Pericardium fibroblast (primary cell): ENCODE measurements around the gene DHFR. TPM values are rescaled to one million over a fixed set of nuclear protein-coding genes. Genes with fewer than 3 reads are reported as not detected.

Source experiments
- total RNA-seq: library from RNA; depleted of rRNA; stranded (reverse); fragments of >200 nt; gene quantifications from 2 replicates; pipeline ENCODE4 v1.2.3, GENCODE V29; 2015

The DHFR gene
- total RNA-seq: 4.1 and 10.0 TPM in 2 replicates

DNA sequence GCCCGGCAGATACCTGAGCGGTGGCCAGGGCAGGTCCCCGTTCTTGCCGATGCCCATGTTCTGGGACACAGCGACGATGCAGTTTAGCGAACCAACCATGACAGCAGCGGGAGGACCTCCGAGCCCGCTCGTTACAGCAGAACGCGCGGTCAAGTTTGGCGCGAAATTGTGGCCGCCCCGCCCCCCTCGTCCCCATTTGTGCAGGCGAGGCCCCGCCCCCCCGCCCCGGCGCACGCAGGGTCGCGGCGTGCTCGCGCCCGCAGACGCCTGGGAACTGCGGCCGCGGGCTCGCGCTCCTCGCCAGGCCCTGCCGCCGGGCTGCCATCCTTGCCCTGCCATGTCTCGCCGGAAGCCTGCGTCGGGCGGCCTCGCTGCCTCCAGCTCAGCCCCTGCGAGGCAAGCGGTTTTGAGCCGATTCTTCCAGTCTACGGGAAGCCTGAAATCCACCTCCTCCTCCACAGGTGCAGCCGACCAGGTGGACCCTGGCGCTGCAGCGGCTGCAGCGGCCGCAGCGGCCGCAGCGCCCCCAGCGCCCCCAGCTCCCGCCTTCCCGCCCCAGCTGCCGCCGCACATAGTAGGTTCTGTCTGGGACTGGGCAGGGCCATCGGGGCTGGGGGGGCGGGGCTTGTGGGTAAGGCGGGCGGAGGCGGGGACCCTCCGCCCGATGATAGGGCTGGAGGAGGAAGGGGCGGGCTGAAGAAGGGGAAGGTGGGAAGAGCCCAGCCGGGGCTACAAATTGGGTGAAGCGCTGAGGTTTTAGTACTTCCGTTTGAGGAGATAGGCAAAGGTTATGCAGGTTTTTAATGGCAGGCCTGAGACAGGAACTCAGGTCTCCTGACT lies at the start of gene DHFR, which contains the start of gene MSH3:
DHFR (minus strand) TSS at position 593 of the 840 bp plus-strand sequence; CDS start at position 99, 494 bp downstream.
MSH3 (plus strand) TSS at position 262 of the 840 bp plus-strand sequence; CDS start at position 338, 76 bp downstream.

Other genes starting within 250 kb of the DHFR start
- gene ZFYVE16, start 246.9 kb downstream of the DHFR start, total RNA-seq: 14.7 and 15.9 TPM in 2 replicates
- 1.4 and 3.2 TPM in 2 replicates for gene FAM151B, start 166.9 kb downstream of the DHFR start, total RNA-seq
- not detected in 2 replicates for gene ANKRD34B, start 84.7 kb downstream of the DHFR start, total RNA-seq
- gene MSH3, start 331 bp downstream of the DHFR start, total RNA-seq: 7.3 and 12.0 TPM in 2 replicates